Spleen (tissue), 7 donors: ENCODE results near the gene RFPL3.

Experiments used
- CTCF ChIP-seq, 11 experiments: fragments of 200-600 bp in 7 of 11; fragments of 450-650 bp in 4 of 11; sonication (generic) in 4 of 11; IDR thresholded peaks in 8 of 11; conservative IDR thresholded peaks in 3 of 11; 1 replicate in 7 of 11; 2 replicates in 4 of 11; pipeline versions ENCODE4 v1.4.0 to v1.8.0; 2016 to 2021; ENCODE audit warnings: antibody characterized with exemption in 11 of 11, inconsistent platforms in 4 of 11, mild to moderate bottlenecking in 1 of 11
- POLR2A ChIP-seq, 3 donors: fragments of 450-650 bp; IDR thresholded peaks; one replicate each; pipeline ENCODE4 v1.5.1; 2017; ENCODE audit warnings: antibody characterized with exemption in 3 of 3, mild to moderate bottlenecking in 1 of 3
- POLR2AphosphoS5 ChIP-seq, 3 donors: sonication (generic); formaldehyde crosslinking; IDR thresholded peaks; one replicate each; pipeline ENCODE4 v1.5.1; 2017; ENCODE audit warnings: antibody characterized with exemption in 3 of 3
- donor health status: DM: no; HTN: no; CAD: no; lungs with moderate emphysema.
- donor health status: DM: no; HTN: no; CAD: no.
- donor health status: DM: no; HTN: no; CAD: no.

GRCh38 chr22:32340411-32340810 lies 17.3 kb upstream of the RFPL3 start:
- TF ChIP-seq CTCF (IDR thresholded peaks at IDR 0.05 in 8 of 11, conservative IDR thresholded peaks at IDR 0.05 in 3 of 11) (no peak), POLR2AphosphoS5 (IDR thresholded peaks at IDR 0.05) (no peak), POLR2A (IDR thresholded peaks at IDR 0.05) (no peak)
